IMR-90 (cell line): ENCODE results near the gene SPAST.

Experiments
- BHLHE40 ChIP-seq: fragments of 150-350 bp; IDR thresholded peaks from 2 replicates; pipeline ENCODE4 v1.6.1; 2016; ENCODE audit warnings: mild to moderate bottlenecking, low read depth, low read length
- CTCF ChIP-seq: conservative IDR thresholded peaks from 2 replicates; pipeline ENCODE4 v1.5.1; 2012; ENCODE audit warnings: mild to moderate bottlenecking, low read depth, low read length, improper control_type of control experiment
- NFE2L2 ChIP-seq: fragments of 150-350 bp; IDR thresholded peaks from 2 replicates; pipeline ENCODE4 v1.6.1; 2016; ENCODE audit warnings: low read depth, mild to moderate bottlenecking, low read length
- RCOR1 ChIP-seq: IDR thresholded peaks from 2 replicates; pipeline ENCODE4 v1.6.1; 2012; ENCODE audit warnings: mild to moderate bottlenecking, low read length, improper control_type of control experiment; ENCODE audit not compliant: insufficient replicate concordance
- RFX5 ChIP-seq: IDR thresholded peaks from 2 replicates; pipeline ENCODE4 v1.8.0; 2012; ENCODE audit warnings: low read depth, mild to moderate bottlenecking, low read length, moderate library complexity
- SMC3 ChIP-seq: fragments of 150-350 bp; IDR thresholded peaks from 2 replicates; pipeline ENCODE4 v1.6.1; 2016; ENCODE audit warnings: low read depth, mild to moderate bottlenecking, antibody characterized with exemption, low read length, moderate library complexity

DNA sequence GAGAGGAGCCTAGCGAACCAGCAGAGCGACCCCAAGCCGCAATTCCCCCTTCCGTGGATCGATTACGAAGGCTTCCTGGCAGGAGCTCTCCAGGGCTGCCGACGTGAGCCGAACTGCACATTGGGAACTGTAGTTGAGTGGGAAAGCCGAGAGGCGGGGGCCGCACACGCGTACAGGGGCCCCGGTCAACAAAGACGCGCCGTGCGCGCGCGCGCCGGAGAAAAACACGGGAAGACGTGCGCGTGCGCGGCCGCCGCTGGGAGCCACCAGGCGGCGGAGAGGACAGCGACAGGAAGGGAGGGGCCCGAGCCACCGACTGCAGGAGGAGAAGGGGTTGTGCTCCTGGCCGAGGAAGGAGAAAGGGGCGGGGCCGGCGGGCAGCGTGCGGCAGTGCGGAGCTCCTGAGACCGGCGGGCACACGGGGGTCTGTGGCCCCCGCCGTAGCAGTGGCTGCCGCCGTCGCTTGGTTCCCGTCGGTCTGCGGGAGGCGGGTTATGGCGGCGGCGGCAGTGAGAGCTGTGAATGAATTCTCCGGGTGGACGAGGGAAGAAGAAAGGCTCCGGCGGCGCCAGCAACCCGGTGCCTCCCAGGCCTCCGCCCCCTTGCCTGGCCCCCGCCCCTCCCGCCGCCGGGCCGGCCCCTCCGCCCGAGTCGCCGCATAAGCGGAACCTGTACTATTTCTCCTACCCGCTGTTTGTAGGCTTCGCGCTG is at the start of gene SPAST:
- peak; percentile 51 for TF ChIP-seq CTCF
- no peak for TF ChIP-seq RCOR1
- no peak for TF ChIP-seq RFX5
- 0 out of 2 replicates have a peak, but pooled peaks have one; percentile 20 for TF ChIP-seq SMC3
- peak; percentile 59; the same call in 1 of the 2 replicates for TF ChIP-seq BHLHE40
- no peak for TF ChIP-seq NFE2L2
